HEK293 (cell line): ENCODE data around the gene ADAM23.

Source experiments
- CTCF ChIA-PET: fragments of 350-600 bp; formaldehyde crosslinking; extraction: SDS; loops from one replicate; lab custom pipeline; 2021; ENCODE audit warnings: antibody characterized with exemption; lab: Yijun Ruan, JAX
- POLR2A ChIA-PET: fragments of 300-600 bp; formaldehyde crosslinking; extraction: SDS; loops from one replicate; lab custom pipeline; 2020; ENCODE audit warnings: antibody characterized with exemption, inconsistent platforms; lab: Yijun Ruan, JAX
- H3K27ac ChIP-seq: fragments of 200-500 bp; sonication (Bioruptor generic); 2 replicates; pipeline ENCODE4 v1.5.1; 2014; ENCODE audit warnings: low read depth, low read length, control low read depth, inconsistent platforms; ENCODE audit errors: extremely low read depth
- H3K36me3 ChIP-seq, 2 experiments: fragments of 200-500 bp in 1 of 2; sonication (Bioruptor generic) in 1 of 2; 1 replicate in 1 of 2; 2 replicates in 1 of 2; pipeline ENCODE4 v1.5.1; 2014 to 2017; ENCODE audit warnings: inconsistent platforms in 2 of 2, low read length in 2 of 2; ENCODE audit not compliant: control insufficient read depth in 2 of 2, insufficient read depth in 1 of 2
- H3K4me1 ChIP-seq: fragments of 200-500 bp; sonication (Bioruptor generic); 2 replicates; pipeline ENCODE4 v1.5.1; 2014; ENCODE audit warnings: mild to moderate bottlenecking, low read length, inconsistent platforms; ENCODE audit not compliant: control insufficient read depth, insufficient read depth
- H3K4me3 ChIP-seq: 2 replicates; pipeline ENCODE4 v1.5.1; 2011; ENCODE audit warnings: low read depth, mild to moderate bottlenecking, control low read depth, low read length, moderate library complexity
- H3K9me3 ChIP-seq: fragments of 200-500 bp; sonication (Bioruptor generic); 2 replicates; pipeline ENCODE4 v1.5.1; 2014; ENCODE audit warnings: low read depth, low read length, inconsistent platforms; ENCODE audit not compliant: control insufficient read depth, insufficient read depth
- ATF2 ChIP-seq: fragments of 450-650 bp; formaldehyde crosslinking; IDR thresholded peaks from 2 replicates; pipeline ENCODE4 v1.5.1; 2016; ENCODE audit warnings: missing biosample characterization, missing genetic modification characterization, low read depth
- FEZF1 ChIP-seq: fragments of 450-650 bp; formaldehyde crosslinking; IDR thresholded peaks from 2 replicates; pipeline ENCODE4 v1.5.1; 2016; ENCODE audit warnings: missing biosample characterization, missing genetic modification characterization
- INSM2 ChIP-seq: fragments of 450-650 bp; formaldehyde crosslinking; IDR thresholded peaks from 2 replicates; pipeline ENCODE4 v1.5.1; 2016; ENCODE audit warnings: missing biosample characterization, missing genetic modification characterization
- KLF10 ChIP-seq: fragments of 450-650 bp; IDR thresholded peaks from 2 replicates; pipeline ENCODE4 v1.5.1; 2018; ENCODE audit warnings: missing biosample characterization, mild to moderate bottlenecking, missing genetic modification characterization
- OVOL3 ChIP-seq: fragments of 450-650 bp; formaldehyde crosslinking; IDR thresholded peaks from 2 replicates; pipeline ENCODE4 v1.5.1; 2016; ENCODE audit warnings: missing biosample characterization, missing genetic modification characterization
- SALL2 ChIP-seq: fragments of 450-650 bp; formaldehyde crosslinking; IDR thresholded peaks from 2 replicates; pipeline ENCODE4 v1.5.0; 2017; ENCODE audit warnings: missing biosample characterization, mild to moderate bottlenecking, missing genetic modification characterization, borderline replicate concordance
- ZBTB10 ChIP-seq: fragments of 450-650 bp; formaldehyde crosslinking; IDR thresholded peaks from 2 replicates; pipeline ENCODE4 v1.5.1; 2016; ENCODE audit warnings: missing biosample characterization, missing genetic modification characterization
- ZEB2 ChIP-seq: fragments of 450-650 bp; formaldehyde crosslinking; IDR thresholded peaks from 2 replicates; pipeline ENCODE4 v1.5.1; 2016; ENCODE audit warnings: missing biosample characterization, missing genetic modification characterization
- ZNF274 ChIP-seq, 2 experiments: fragments of 200-500 bp in 1 of 2; fragments of 450-650 bp in 1 of 2; sonication (Bioruptor generic) in 1 of 2; formaldehyde crosslinking in 1 of 2; IDR thresholded peaks; 2 replicates each; pipeline versions ENCODE4 v1.5.1 to v1.6.1; 2014 to 2016; ENCODE audit warnings: borderline replicate concordance in 1 of 2, inconsistent platforms in 1 of 2, low read length in 1 of 2, missing biosample characterization in 1 of 2, missing genetic modification characterization in 1 of 2
- ZNF302 ChIP-seq: fragments of 450-650 bp; formaldehyde crosslinking; IDR thresholded peaks from 2 replicates; pipeline ENCODE4 v1.5.1; 2016; ENCODE audit warnings: missing biosample characterization, missing genetic modification characterization, low read depth
- ZNF341 ChIP-seq: fragments of 450-650 bp; formaldehyde crosslinking; IDR thresholded peaks from 2 replicates; pipeline ENCODE4; 2016; ENCODE audit warnings: low read depth, missing biosample characterization, missing genetic modification characterization
- ZNF404 ChIP-seq: fragments of 450-650 bp; formaldehyde crosslinking; IDR thresholded peaks from 2 replicates; pipeline ENCODE4 v1.5.1; 2017; ENCODE audit warnings: missing biosample characterization, missing genetic modification characterization
- ZNF560 ChIP-seq: fragments of 450-650 bp; formaldehyde crosslinking; IDR thresholded peaks from 2 replicates; pipeline ENCODE4 v1.5.1; 2017; ENCODE audit warnings: missing biosample characterization, missing genetic modification characterization, borderline replicate concordance
- ZNF571 ChIP-seq: fragments of 450-650 bp; formaldehyde crosslinking; IDR thresholded peaks from 2 replicates; pipeline ENCODE4 v1.5.0; 2017; ENCODE audit warnings: missing biosample characterization, missing genetic modification characterization
- ZNF585B ChIP-seq: fragments of 450-650 bp; formaldehyde crosslinking; IDR thresholded peaks from 2 replicates; pipeline ENCODE4 v1.5.1; 2016; ENCODE audit warnings: missing biosample characterization, missing genetic modification characterization
- ZNF777 ChIP-seq: fragments of 450-650 bp; formaldehyde crosslinking; IDR thresholded peaks from 2 replicates; pipeline ENCODE4 v1.5.1; 2017; ENCODE audit warnings: missing biosample characterization, missing genetic modification characterization, borderline replicate concordance
- ZSCAN23 ChIP-seq: fragments of 450-650 bp; formaldehyde crosslinking; IDR thresholded peaks from 2 replicates; pipeline ENCODE4 v1.5.1; 2016; ENCODE audit warnings: missing biosample characterization, missing genetic modification characterization

ADAM23 gene

GRCh38 chr2:206482123-206482522 is 38.8 kb downstream of the ADAM23 start (continued):
- TF ChIP-seq ZSCAN23: no peak
- TF ChIP-seq, all 188 proteins: peak for 0

- CTCF ChIA-PET: interaction anchor here (0.6 to 1.1 kb wide), 2 partner anchors 20 to 29 kb away, joined by 3 to 5 read pairs; no protein-coding TSS in a partner anchor
- TF ChIP-seq ZNF274 (IDR thresholded peaks at IDR 0.05; ENCODE audit: low read length) (no peak), ZNF274 (tag by site-specific recombination; IDR thresholded peaks at IDR 0.05; ENCODE audit: borderline replicate concordance) (no peak), INSM2 (tag by site-specific recombination) (no peak), ZNF571 (tag by site-specific recombination) (no peak), KLF10 (tag by site-specific recombination) (no peak), ZNF341 (tag by site-specific recombination) (no peak), ZNF302 (tag by site-specific recombination) (no peak), ZBTB10 (tag by site-specific recombination) (no peak), SALL2 (tag by site-specific recombination) (no peak), OVOL3 (tag by site-specific recombination) (no peak), ZNF585B (tag by site-specific recombination) (no peak), FEZF1 (tag by site-specific recombination) (no peak), ZNF560 (no peak), ZNF777 (tag by site-specific recombination) (no peak)
Observed at GRCh38 chr2:206482633-206483032, 39.3 kb downstream of the ADAM23 start.

GRCh38 chr2:206488053-206488452 is 44.7 kb downstream of the ADAM23 start:
- no peak overlapping the region for H3K27ac ChIP-seq
- CTCF ChIA-PET: no interaction called here
- H3K36me3 ChIP-seq: peaks cover 0 to 3% of the 10 kb centered on the region in 2 experiments; a peak in 1 of 3 replicates
- no peak for TF ChIP-seq ZNF404 (tag by site-specific recombination)
- no peak for TF ChIP-seq ZEB2 (tag by site-specific recombination)
- TF ChIP-seq ATF2 (tag by site-specific recombination): no peak
- H3K4me3 ChIP-seq: no peak overlapping the region
- POLR2A ChIA-PET: no interaction called here
- H3K4me1 ChIP-seq: no peaks in the 10 kb centered on the region
- no peaks in the 10 kb centered on the region for H3K9me3 ChIP-seq

More at GRCh38 chr2:206482633-206483032, 39.3 kb downstream of the ADAM23 start:
- Histone ChIP-seq H3K4me1 (no peaks in the 10 kb centered on the region), H3K27ac (no peak overlapping the region), H3K36me3 (no peaks in the 10 kb centered on the region), H3K9me3 (no peaks in the 10 kb centered on the region), H3K4me3 (no peak overlapping the region)
- POLR2A ChIA-PET: no interaction called here
